Mesenchymal stem cell (in vitro differentiated cells and primary cell): ENCODE results near the gene RBFOX2.
"Not testable (repeated sequence)": the region's sequence is repeated elsewhere in the genome, so short reads cannot be mapped to it uniquely, and the experiment has no call there.

Experiments used
- DNase-seq: peaks from one replicate; pipeline ENCODE4 v3.0.0-alpha.2; 2013
- H2AFZ ChIP-seq: one replicate; pipeline ENCODE4 v1.6.1; 2013; ENCODE audit warnings: low read depth, mild to moderate bottlenecking, control low read depth, inconsistent platforms, low read length, moderate library complexity
- H2AK5ac ChIP-seq: 2 replicates; pipeline ENCODE4 v1.6.1; 2013; ENCODE audit warnings: low read length, moderate library complexity, mild to moderate bottlenecking, inconsistent platforms; ENCODE audit not compliant: severe bottlenecking
- H2BK120ac ChIP-seq: one replicate; pipeline ENCODE4 v1.6.1; 2013; ENCODE audit warnings: low read depth, mild to moderate bottlenecking, inconsistent platforms, low read length, moderate library complexity
- H2BK12ac ChIP-seq, 2 experiments: one replicate each; pipeline ENCODE4 v1.6.1; 2013; ENCODE audit warnings: inconsistent platforms in 2 of 2, low read length in 2 of 2, mild to moderate bottlenecking in 2 of 2, moderate library complexity in 2 of 2, control low read depth in 1 of 2
- H2BK15ac ChIP-seq: one replicate; pipeline ENCODE4 v1.6.1; 2013; ENCODE audit warnings: mild to moderate bottlenecking, low read depth, inconsistent platforms; ENCODE audit not compliant: poor library complexity, severe bottlenecking
- H2BK5ac ChIP-seq: 2 replicates; pipeline ENCODE4 v1.6.1; 2013; ENCODE audit warnings: low read depth, mild to moderate bottlenecking, low read length, control low read depth, inconsistent platforms; ENCODE audit not compliant: poor library complexity, severe bottlenecking
- H3K14ac ChIP-seq, 2 experiments: one replicate each; pipeline ENCODE4 v1.6.1; 2013; ENCODE audit warnings: inconsistent platforms in 2 of 2, low read length in 2 of 2, control low read depth in 1 of 2, mild to moderate bottlenecking in 1 of 2, moderate library complexity in 1 of 2
- H3K18ac ChIP-seq, 2 experiments: one replicate each; pipeline ENCODE4 v1.6.1; 2013; ENCODE audit warnings: inconsistent platforms in 2 of 2, low read length in 2 of 2, control low read depth in 1 of 2, low read depth in 1 of 2, mild to moderate bottlenecking in 1 of 2
- H3K23ac ChIP-seq, 2 experiments: one replicate each; pipeline ENCODE4 v1.6.1; 2013; ENCODE audit warnings: inconsistent platforms in 2 of 2, low read length in 2 of 2, mild to moderate bottlenecking in 2 of 2, moderate library complexity in 2 of 2, control low read depth in 1 of 2
- H3K27ac ChIP-seq: 2 replicates; pipeline ENCODE4 v1.5.1; 2013; ENCODE audit warnings: mild to moderate bottlenecking, moderate library complexity, low read length, control low read depth, inconsistent platforms; ENCODE audit not compliant: poor library complexity, severe bottlenecking
- H3K27me3 ChIP-seq, 2 experiments: 2 replicates each; pipeline versions ENCODE4 v1.6.1 to v1.7.0; 2013; ENCODE audit warnings: low read length in 2 of 2, mild to moderate bottlenecking in 2 of 2, moderate library complexity in 2 of 2, control low read depth in 1 of 2, inconsistent platforms in 1 of 2; ENCODE audit not compliant: control insufficient read depth in 1 of 2, insufficient read depth in 1 of 2
- H3K36me3 ChIP-seq, 2 experiments: 2 replicates each; pipeline versions ENCODE4 v1.6.1 to v1.7.0; 2013; ENCODE audit warnings: low read length in 2 of 2, control low read depth in 1 of 2, inconsistent platforms in 1 of 2, low read depth in 1 of 2, mild to moderate bottlenecking in 1 of 2; ENCODE audit not compliant: insufficient read depth in 2 of 2, control insufficient read depth in 1 of 2
- H3K4ac ChIP-seq, 2 experiments: one replicate each; pipeline ENCODE4 v1.6.1; 2013; ENCODE audit warnings: inconsistent platforms in 2 of 2, low read length in 2 of 2, mild to moderate bottlenecking in 2 of 2, moderate library complexity in 2 of 2, control low read depth in 1 of 2, low read depth in 1 of 2
- H3K4me1 ChIP-seq: 2 replicates; pipeline ENCODE4 v1.6.1; 2013; ENCODE audit warnings: low read depth, low read length, control low read depth; ENCODE audit not compliant: control insufficient read depth, insufficient read depth
- H3K4me2 ChIP-seq: 2 replicates; pipeline ENCODE4 v1.6.1; 2013; ENCODE audit warnings: low read length, mild to moderate bottlenecking, inconsistent platforms; ENCODE audit not compliant: poor library complexity, severe bottlenecking
- H3K4me3 ChIP-seq, 2 experiments: 2 replicates each; pipeline versions ENCODE4 v1.5.1 to v1.7.0; 2013; ENCODE audit warnings: low read length in 2 of 2, mild to moderate bottlenecking in 2 of 2, control low read depth in 1 of 2, low read depth in 1 of 2; ENCODE audit not compliant: insufficient read depth in 1 of 2
- H3K79me1 ChIP-seq: replicated peaks from 2 replicates; pipeline ENCODE4 v1.6.1; 2013; ENCODE audit warnings: mild to moderate bottlenecking, control low read depth, low read length, inconsistent platforms; ENCODE audit not compliant: poor library complexity, severe bottlenecking
- H3K9ac ChIP-seq: 2 replicates; pipeline ENCODE4 v1.7.0; 2013; ENCODE audit warnings: mild to moderate bottlenecking, low read length, moderate library complexity
- H3K9me3 ChIP-seq: 2 replicates; pipeline ENCODE4 v1.7.0; 2013; ENCODE audit warnings: mild to moderate bottlenecking, low read length; ENCODE audit not compliant: control insufficient read depth
- H4K8ac ChIP-seq: one replicate; pipeline ENCODE4 v1.6.1; 2013; ENCODE audit warnings: inconsistent platforms, mild to moderate bottlenecking, low read length, moderate library complexity
- H4K91ac ChIP-seq: one replicate; pipeline ENCODE4 v1.6.1; 2013; ENCODE audit warnings: mild to moderate bottlenecking, low read length, inconsistent platforms
- WGBS: methylation state at CpG from one replicate; pipeline ENCODE4 v1.1.7; 2013; ENCODE audit warnings: mixed read lengths; 5-methylcytosine and 5-hydroxymethylcytosine counted together

Gene RBFOX2

GRCh38 chr22:35806668-35807067, 222.0 kb downstream of the RBFOX2 start:
- H4K91ac ChIP-seq: not testable (repeated sequence)

GRCh38 chr22:35805466-35805865, 223.2 kb downstream of the RBFOX2 start:
- H2BK12ac ChIP-seq: no peak overlapping the region
- no peak overlapping the region for H2AK5ac ChIP-seq
- no peak overlapping the region for H2AFZ ChIP-seq
- no peaks in the 10 kb centered on the region for H3K9me3 ChIP-seq
- no peak overlapping the region for H4K91ac ChIP-seq
- H3K14ac ChIP-seq: no peak overlapping the region
- no peak overlapping the region for H3K27ac ChIP-seq
- H3K4me3 ChIP-seq: no peak overlapping the region
- H3K4me1 ChIP-seq: peaks cover 2% of the 10 kb centered on the region
- H2BK120ac ChIP-seq: no peak overlapping the region
- H4K8ac ChIP-seq: no peak overlapping the region
- H3K79me1 ChIP-seq: peaks cover 23% of the 10 kb centered on the region
- no peak for DNase-seq
- no peak overlapping the region for H3K4ac ChIP-seq
- H3K18ac ChIP-seq: no peak overlapping the region
- H3K4me2 ChIP-seq: no peak overlapping the region
- WGBS: no CpG with 5 or more reads among the region's 2 CpGs
- no peak overlapping the region for H3K9ac ChIP-seq
- no peak overlapping the region for H2BK5ac ChIP-seq
- no peak overlapping the region for H2BK15ac ChIP-seq
- H3K36me3 ChIP-seq: peaks cover 16 to 54% of the 10 kb centered on the region in 2 experiments
- H3K27me3 ChIP-seq: no peaks in the 10 kb centered on the region
- H3K23ac ChIP-seq: no peak overlapping the region

More at GRCh38 chr22:35806668-35807067, 222.0 kb downstream of the RBFOX2 start:
- not testable (repeated sequence) for H2BK15ac ChIP-seq, H3K4me2 ChIP-seq, H3K27me3 ChIP-seq, H3K14ac ChIP-seq, H3K18ac ChIP-seq, H3K4me1 ChIP-seq, DNase-seq, H3K9ac ChIP-seq, H3K4ac ChIP-seq, H4K8ac ChIP-seq, H3K9me3 ChIP-seq, H3K4me3 ChIP-seq, H2AFZ ChIP-seq, H2BK5ac ChIP-seq, H3K27ac ChIP-seq, H2BK12ac ChIP-seq, H2AK5ac ChIP-seq, H3K23ac ChIP-seq, H2BK120ac ChIP-seq
- Histone ChIP-seq H3K79me1 (peaks cover 29% of the 10 kb centered on the region), H3K36me3 (peaks cover 18 to 62% of the 10 kb centered on the region in 2 experiments)
- 97% methylated on average over 7 of the region's 8 CpGs for whole genome bisulfite sequencing

GRCh38 chr22:35804421-35804820, 224.2 kb downstream of the RBFOX2 start:
- Histone ChIP-seq H2BK5ac (no peak overlapping the region), H3K27me3 (no peaks in the 10 kb centered on the region), H2BK12ac (no peak overlapping the region), H4K8ac (no peak overlapping the region), H3K9me3 (no peaks in the 10 kb centered on the region), H4K91ac (no peak overlapping the region), H3K9ac (no peak overlapping the region), H2AFZ (no peak overlapping the region), H2AK5ac (no peak overlapping the region), H3K23ac (no peak overlapping the region), H3K4me2 (no peak overlapping the region), H3K4ac (no peak overlapping the region), H3K14ac (no peak overlapping the region), H3K4me1 (no peaks in the 10 kb centered on the region), H3K79me1 (peaks cover 16% of the 10 kb centered on the region), H3K36me3 (peaks cover 12 to 45% of the 10 kb centered on the region in 2 experiments), H3K27ac (no peak overlapping the region), H3K4me3 (no peak overlapping the region), H3K18ac (no peak overlapping the region), H2BK120ac (no peak overlapping the region), H2BK15ac (no peak overlapping the region)
- 100% methylated on average over 1 of the region's 1 CpG for WGBS
- DNase-seq: no peak

GRCh38 chr22:35802885-35803284, 225.7 kb downstream of the RBFOX2 start:
- no peak overlapping the region for H3K27ac ChIP-seq
- H3K9ac ChIP-seq: no peak overlapping the region
- H3K4me1 ChIP-seq: no peaks in the 10 kb centered on the region
- no peak overlapping the region for H2BK120ac ChIP-seq
- H2AFZ ChIP-seq: no peak overlapping the region
- no peak overlapping the region for H4K8ac ChIP-seq
- 82% methylated on average over 1 of the region's 2 CpGs for WGBS
- no peaks in the 10 kb centered on the region for H3K9me3 ChIP-seq
- peak overlapping the region in 1 of 2 experiments; percentile 16 for H3K18ac ChIP-seq
- H2AK5ac ChIP-seq: no peak overlapping the region
- no peak overlapping the region for H3K4me3 ChIP-seq
- peaks cover 11% of the 10 kb centered on the region for H3K79me1 ChIP-seq
- no peak overlapping the region for H3K4me2 ChIP-seq
- no peak overlapping the region for H2BK5ac ChIP-seq
- H2BK15ac ChIP-seq: no peak overlapping the region
- no peak overlapping the region for H4K91ac ChIP-seq
- DNase-seq: no peak
- H3K27me3 ChIP-seq: no peaks in the 10 kb centered on the region
- H2BK12ac ChIP-seq: no peak overlapping the region
- H3K23ac ChIP-seq: no peak overlapping the region
- no peak overlapping the region for H3K4ac ChIP-seq
- peaks cover 6 to 30% of the 10 kb centered on the region in 2 experiments for H3K36me3 ChIP-seq
- H3K14ac ChIP-seq: no peak overlapping the region
